ENCODE results near the gene MORF4L1. TPM values are rescaled to one million over a fixed set of nuclear protein-coding genes. Genes with fewer than 3 reads are reported as not detected.
A peak's percentile ranks its signal among the peaks of the same experiment; 100 is the strongest.

MORF4L1 gene
- total RNA-seq, 4 donors from 2014 or later, result 83.6 to 293 (median 156) TPM

- WGBS, 2 donors, result 50 to 71% methylated on average over 7 to 12 of the region's 20 CpGs
- Histone ChIP-seq H3K9me3 (no peaks in the 10 kb centered on the region), H3K4me1 (peaks cover 7 to 86% (median 32%) of the 10 kb centered on the region in 3 donors), H3K4me3 (no peak overlapping the region), H3K27me3 (no peaks in the 10 kb centered on the region), H3K27ac (peak overlapping the region in 2 of 4 donors; percentile 19 to 22), H3K36me3 (peaks cover 0 to 49% (median 0%) of the 10 kb centered on the region in 3 donors)
- no peak for DNase-seq
- no peak for TF ChIP-seq CTCF (IDR thresholded peaks at IDR 0.05)
- TF ChIP-seq POLR2A (IDR thresholded peaks at IDR 0.05), result no peak
- intact Hi-C loops (cut with DNase I), result no loop called here
Observed at GRCh38 chr15:78933823-78934654, 61.3 kb downstream of the MORF4L1 start.

- Histone ChIP-seq H3K9me3 (no peaks in the 10 kb centered on the region), H3K27me3 (no peaks in the 10 kb centered on the region), H3K36me3 (peaks cover 0 to 49% (median 0%) of the 10 kb centered on the region in 3 donors), H3K4me1 (peaks cover 7 to 87% (median 32%) of the 10 kb centered on the region in 3 donors), H3K27ac (peak overlapping the region in 1 of 4 donors; percentile 22), H3K4me3 (no peak overlapping the region)
- TF ChIP-seq CTCF (IDR thresholded peaks at IDR 0.05) (no peak), POLR2A (IDR thresholded peaks at IDR 0.05) (no peak)
- 62 to 75% methylated on average over 5 of the region's 5 CpGs for whole genome bisulfite sequencing, 2 donors
- intact Hi-C loops (cut with DNase I), result no loop called here
- DNase-seq, result no peak
Observed at GRCh38 chr15:78934655-78935023, 61.9 kb downstream of the MORF4L1 start.

GRCh38 chr15:78937132-78937739 lies 64.5 kb downstream of the MORF4L1 start:
- no peak for DNase-seq
- Histone ChIP-seq H3K36me3 (peaks cover 0 to 40% (median 0%) of the 10 kb centered on the region in 3 donors), H3K27me3 (no peaks in the 10 kb centered on the region), H3K27ac (peak overlapping the region in 3 of 4 donors; percentile 35 to 60 (median 45)), H3K9me3 (no peaks in the 10 kb centered on the region), H3K4me3 (no peak overlapping the region), H3K4me1 (peaks cover 7 to 64% (median 13%) of the 10 kb centered on the region in 3 donors)
- intact Hi-C loops (cut with DNase I), result no loop called here
- TF ChIP-seq CTCF (IDR thresholded peaks at IDR 0.05), result no peak
- no peak for TF ChIP-seq POLR2A (IDR thresholded peaks at IDR 0.05)
- WGBS, 2 donors, result 34 to 51% methylated on average over 5 to 13 of the region's 14 CpGs

- Histone ChIP-seq H3K9me3 (no peaks in the 10 kb centered on the region), H3K27me3 (no peaks in the 10 kb centered on the region), H3K4me3 (peak overlapping the region in 1 of 4 donors; percentile 13), H3K4me1 (peaks cover 9 to 57% (median 14%) of the 10 kb centered on the region in 3 donors), H3K36me3 (peaks cover 0 to 32% (median 0%) of the 10 kb centered on the region in 3 donors), H3K27ac (peak overlapping the region in 3 of 4 donors; percentile 35 to 75 (median 61))
- TF ChIP-seq POLR2A (IDR thresholded peaks at IDR 0.05), result no peak
- TF ChIP-seq CTCF (IDR thresholded peaks at IDR 0.05), result no peak
- intact Hi-C loops (cut with DNase I), result no loop called here
- no peak for DNase-seq
- WGBS, 2 donors, result 56 to 61% methylated on average over 6 of the region's 6 CpGs
Observed at GRCh38 chr15:78938658-78939488, 66.2 kb downstream of the MORF4L1 start.
